Thymus (tissue), 11 donors: ENCODE measurements around the gene BLVRA. TPM values are rescaled to one million over a fixed set of nuclear protein-coding genes. Genes with fewer than 3 reads are reported as not detected.

ENCODE experiments used
- DNase-seq, 9 donors: peaks; one replicate each; pipeline ENCODE4 v3.0.0-alpha.2; 2013; ENCODE audit warnings: low spot score in 9 of 9, low read depth in 6 of 9, missing footprints in 1 of 9
- H3K27ac ChIP-seq, 2 donors: one replicate each; pipeline ENCODE4 v1.5.1; 2013; ENCODE audit warnings: control low read depth in 1 of 2, low read depth in 1 of 2, low read length in 1 of 2, mild to moderate bottlenecking in 1 of 2, moderate library complexity in 1 of 2
- H3K27me3 ChIP-seq, 2 donors: one replicate each; pipeline ENCODE4 v1.5.1; 2013; ENCODE audit warnings: low read length in 1 of 2; ENCODE audit not compliant: control insufficient read depth in 2 of 2, insufficient read depth in 1 of 2
- H3K36me3 ChIP-seq, 2 donors: one replicate each; pipeline ENCODE4 v1.5.1; 2013; ENCODE audit warnings: low read length in 1 of 2, mild to moderate bottlenecking in 1 of 2, moderate library complexity in 1 of 2; ENCODE audit not compliant: control insufficient read depth in 2 of 2, insufficient read depth in 2 of 2
- H3K4me1 ChIP-seq, 2 donors: one replicate each; pipeline ENCODE4 v1.5.1; 2013; ENCODE audit warnings: low read length in 2 of 2; ENCODE audit not compliant: control insufficient read depth in 2 of 2, insufficient read depth in 2 of 2
- H3K4me3 ChIP-seq, 2 donors: one replicate each; pipeline ENCODE4 v1.5.1; 2013; ENCODE audit warnings: low read length in 2 of 2, control low read depth in 1 of 2, mild to moderate bottlenecking in 1 of 2
- H3K9me3 ChIP-seq, 2 donors: one replicate each; pipeline ENCODE4 v1.5.1; 2013; ENCODE audit warnings: low read length in 1 of 2, mild to moderate bottlenecking in 1 of 2; ENCODE audit not compliant: control insufficient read depth in 2 of 2, insufficient read depth in 1 of 2
- WGBS: extraction: QIAGEN DNeasy Blood & Tissue Kit; methylation state at CpG from one replicate; pipeline ENCODE4 v1.1.7; 2013; 5-methylcytosine and 5-hydroxymethylcytosine counted together
- polyA plus RNA-seq: library from polyadenylated mRNA; stranded (reverse); fragments of 200-250 nt; gene quantifications from one replicate; pipeline ENCODE4 v1.2.3, GENCODE V29; 2013
- total RNA-seq: library from RNA; stranded (reverse); fragments of 120-200 nt; gene quantifications from one replicate; pipeline ENCODE4 v1.2.4, GENCODE V29; 2013
- donor health status: healthy.

BLVRA gene
- total and polyA plus RNA-seq, 2 donors = 42.3 to 95.4 TPM

DNA sequence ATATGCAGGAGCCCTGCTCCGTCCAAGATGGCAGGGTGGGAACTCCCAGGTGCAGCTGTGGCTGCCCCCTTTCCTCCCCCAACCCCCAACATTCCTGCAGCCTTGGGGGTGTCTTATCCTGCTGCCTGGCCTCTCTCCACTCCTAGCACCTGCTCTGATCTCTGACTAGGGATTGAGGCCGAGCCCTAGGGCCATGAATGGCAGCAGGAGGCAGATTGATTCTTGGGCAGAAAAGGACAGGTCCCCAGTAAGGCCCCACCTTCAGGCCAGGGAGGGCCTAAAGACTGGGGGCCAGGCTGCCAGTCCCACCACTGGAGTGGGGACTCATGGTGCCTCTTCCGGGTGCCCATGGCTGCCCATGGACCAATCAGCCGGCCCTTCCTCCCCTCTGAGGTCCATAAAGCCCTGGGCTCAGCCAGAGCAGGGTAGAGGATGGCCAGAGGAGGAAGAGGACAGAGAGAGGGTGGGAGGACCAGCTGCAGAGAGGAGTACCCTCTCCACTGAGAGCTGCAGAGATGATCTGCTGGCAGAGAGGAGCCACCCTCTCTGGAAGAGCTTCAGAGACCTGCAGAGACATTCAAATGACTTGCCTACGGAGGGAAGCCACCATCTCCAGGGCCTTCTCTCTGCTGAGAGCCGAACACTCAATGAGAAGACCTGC, 20.9 kb upstream of the BLVRA start:
- WGBS = 96% methylated on average over 6 of the region's 6 CpGs
- Histone ChIP-seq H3K4me1 (no peaks in the 10 kb centered on the region), H3K27me3 (no peaks in the 10 kb centered on the region), H3K9me3 (peaks cover 0 to 3% of the 10 kb centered on the region in 2 donors), H3K36me3 (no peaks in the 10 kb centered on the region), H3K27ac (no peak overlapping the region), H3K4me3 (no peak overlapping the region)
- DNase-seq = no peak

DNA sequence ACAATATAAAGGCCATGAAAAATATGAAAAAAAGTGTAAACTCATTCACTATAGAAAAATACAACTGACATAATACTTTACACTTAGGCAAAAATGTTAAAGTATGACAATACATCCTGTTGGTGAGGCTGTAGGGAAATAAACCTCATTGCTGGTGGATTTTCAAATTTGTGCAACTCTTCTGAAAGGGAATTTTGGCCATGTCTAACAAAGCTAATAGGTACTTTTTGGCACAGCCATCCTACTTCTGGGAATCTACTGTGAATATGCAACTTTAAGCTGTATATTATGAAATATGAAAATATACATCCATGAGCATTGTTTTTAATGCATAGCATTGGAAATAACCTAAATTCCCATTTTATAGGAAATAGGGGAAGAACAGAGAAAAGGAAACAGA, 15.8 kb upstream of the BLVRA start:
- H3K4me1 ChIP-seq = no peaks in the 10 kb centered on the region
- H3K36me3 ChIP-seq = no peaks in the 10 kb centered on the region
- H3K4me3 ChIP-seq = no peak overlapping the region
- H3K9me3 ChIP-seq = peaks cover 0 to 3% of the 10 kb centered on the region in 2 donors
- no peak for DNase-seq
- no peaks in the 10 kb centered on the region for H3K27me3 ChIP-seq
- no peak overlapping the region for H3K27ac ChIP-seq

DNA sequence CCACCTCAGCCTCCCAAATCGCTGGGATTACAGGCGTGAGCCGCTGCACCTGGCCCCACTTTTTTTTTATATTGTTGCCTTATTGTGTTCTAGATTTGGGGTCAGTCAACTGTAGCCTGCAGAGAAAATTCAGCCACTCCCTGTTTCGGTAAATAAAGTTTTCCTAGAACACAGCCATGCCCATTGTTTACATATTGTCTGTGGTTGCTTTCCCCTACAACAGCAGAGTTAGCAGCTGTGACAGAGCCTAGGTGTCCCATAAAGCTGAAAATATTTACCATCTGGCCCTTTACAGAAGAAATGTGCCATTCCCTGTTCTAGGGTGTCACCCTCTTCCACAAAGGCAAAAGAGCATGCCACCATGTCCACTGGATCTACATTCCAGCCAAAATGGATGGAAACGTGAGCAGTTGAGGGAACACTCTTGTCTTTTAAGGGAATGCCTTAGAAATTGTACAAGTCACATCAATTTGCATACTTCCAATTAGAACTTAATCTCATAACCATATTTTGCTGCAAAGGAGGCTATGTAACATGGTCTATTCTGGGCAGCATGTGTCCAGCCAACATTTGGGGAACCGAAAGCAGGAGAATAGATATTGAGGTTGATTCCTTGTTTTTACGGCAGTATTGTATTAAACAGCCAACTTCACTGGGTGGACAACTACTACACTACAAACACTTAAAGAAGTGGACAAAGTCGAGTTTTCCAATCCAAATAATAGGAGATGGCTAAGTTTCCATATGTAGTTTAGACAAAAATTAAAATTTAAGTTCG, 11.0 kb upstream of the BLVRA start:
- H3K9me3 ChIP-seq = peaks cover 1 to 10% of the 10 kb centered on the region in 2 donors
- no peak overlapping the region for H3K27ac ChIP-seq
- H3K4me3 ChIP-seq = no peak overlapping the region
- DNase-seq = no peak
- H3K27me3 ChIP-seq = no peaks in the 10 kb centered on the region
- 95% methylated on average over 9 of the region's 9 CpGs for WGBS
- H3K36me3 ChIP-seq = no peaks in the 10 kb centered on the region
- H3K4me1 ChIP-seq = no peaks in the 10 kb centered on the region

DNA sequence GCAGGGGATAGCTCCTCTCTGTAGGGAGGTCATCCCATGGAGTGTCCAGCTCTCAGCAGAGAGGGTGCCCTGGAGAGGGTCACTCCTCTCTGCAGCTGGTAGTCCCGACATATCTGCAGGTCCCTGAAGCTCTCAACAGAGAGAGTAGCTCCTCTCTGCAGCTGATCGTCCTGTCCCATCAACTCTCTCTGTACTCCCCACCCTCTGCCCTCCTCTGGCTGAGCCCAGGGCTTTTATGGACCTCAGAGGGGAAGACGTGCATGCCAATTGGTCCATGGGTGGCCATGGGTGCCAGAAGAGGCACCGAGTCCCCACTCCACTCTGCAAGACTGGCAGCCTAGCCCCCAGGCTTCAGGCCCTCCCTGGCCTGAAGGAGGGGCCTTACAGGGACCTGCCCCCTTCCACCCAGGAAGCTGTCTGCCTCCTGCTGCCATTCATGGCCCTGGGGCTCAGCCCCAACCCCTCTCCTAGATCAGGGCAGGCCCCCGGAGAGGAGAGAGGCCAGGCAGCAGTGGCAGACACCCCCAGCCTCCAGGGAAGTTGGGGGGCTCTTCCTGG, 9.0 kb upstream of the BLVRA start:
- no peak overlapping the region for H3K27ac ChIP-seq
- H3K4me1 ChIP-seq = no peaks in the 10 kb centered on the region
- DNase-seq = no peak
- no peaks in the 10 kb centered on the region for H3K36me3 ChIP-seq
- peaks cover 1 to 10% of the 10 kb centered on the region in 2 donors for H3K9me3 ChIP-seq
- no peaks in the 10 kb centered on the region for H3K27me3 ChIP-seq
- H3K4me3 ChIP-seq = no peak overlapping the region
- WGBS = 76% methylated on average over 5 of the region's 5 CpGs

DNA sequence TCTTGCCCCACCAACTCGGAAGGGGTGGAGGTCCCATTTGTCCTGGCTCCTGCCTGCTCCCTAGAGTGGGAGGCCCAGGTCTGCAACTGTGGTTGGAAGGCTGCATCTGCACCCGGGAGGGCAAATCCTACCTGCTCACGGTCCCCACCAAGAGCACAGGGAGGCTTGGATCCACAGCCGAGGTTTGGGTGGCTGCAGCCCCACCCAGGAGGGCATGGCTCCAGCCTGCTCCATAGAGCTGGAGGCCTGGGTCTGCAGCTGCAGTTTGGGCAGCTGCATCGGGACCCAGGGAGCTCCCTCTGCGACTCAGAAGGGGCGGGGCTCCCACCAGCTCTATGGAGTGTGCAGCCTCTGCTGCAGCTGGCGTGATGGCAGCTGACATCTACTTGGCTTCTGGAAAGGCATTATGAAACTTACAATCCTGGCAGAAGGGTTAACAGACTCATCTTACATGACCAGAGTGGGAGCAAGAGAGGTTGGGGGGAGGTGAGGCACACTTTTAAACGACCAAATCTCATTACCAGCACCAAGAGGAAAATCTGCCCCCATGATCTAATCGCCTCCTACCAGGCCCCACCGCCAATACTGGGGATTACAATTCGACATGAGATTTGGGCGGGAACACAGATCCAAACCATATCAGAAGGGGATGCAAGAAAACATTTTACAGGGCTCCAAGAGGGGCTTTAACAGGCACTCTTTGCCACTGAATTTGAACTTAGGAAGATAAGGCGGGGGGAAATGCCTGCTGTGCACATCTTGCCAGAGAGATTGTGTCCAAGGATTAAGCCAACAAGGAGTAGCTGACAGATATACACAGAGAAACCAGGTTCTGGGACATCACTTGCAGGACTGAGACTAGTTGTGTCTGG, 8.2 kb upstream of the BLVRA start:
- no peak for DNase-seq
- no peak overlapping the region for H3K4me3 ChIP-seq
- WGBS = 93% methylated on average over 14 of the region's 14 CpGs
- no peaks in the 10 kb centered on the region for H3K36me3 ChIP-seq
- H3K27me3 ChIP-seq = no peaks in the 10 kb centered on the region
- no peak overlapping the region for H3K27ac ChIP-seq
- peaks cover 1 to 10% of the 10 kb centered on the region in 2 donors for H3K9me3 ChIP-seq
- H3K4me1 ChIP-seq = no peaks in the 10 kb centered on the region

DNA sequence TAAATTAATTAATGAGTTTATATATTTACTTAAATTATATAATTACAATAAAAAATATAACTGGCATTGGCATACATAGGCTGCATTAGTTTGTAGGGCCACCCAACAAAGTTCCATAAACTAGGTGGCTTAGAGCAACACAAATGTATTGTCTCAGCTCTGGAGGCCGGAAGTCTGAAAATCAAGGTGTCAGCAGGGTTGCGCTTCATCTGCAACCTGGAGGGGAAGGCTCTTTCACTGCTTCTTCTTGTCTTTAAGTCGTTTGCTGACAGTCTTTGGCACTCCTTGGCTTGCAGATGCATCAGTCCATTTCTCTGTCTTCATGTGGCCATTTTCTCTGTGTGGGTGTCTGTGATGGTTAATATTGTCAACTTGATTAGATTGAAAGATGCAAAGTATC, 6.1 kb upstream of the BLVRA start:
- no peak for DNase-seq
- WGBS = 91% methylated on average over 3 of the region's 3 CpGs
- Histone ChIP-seq H3K4me1 (no peaks in the 10 kb centered on the region), H3K27me3 (peaks cover 0 to under 1% of the 10 kb centered on the region in 2 donors), H3K36me3 (no peaks in the 10 kb centered on the region), H3K9me3 (peaks cover 1 to 10% of the 10 kb centered on the region in 2 donors), H3K27ac (no peak overlapping the region), H3K4me3 (no peak overlapping the region)

DNA sequence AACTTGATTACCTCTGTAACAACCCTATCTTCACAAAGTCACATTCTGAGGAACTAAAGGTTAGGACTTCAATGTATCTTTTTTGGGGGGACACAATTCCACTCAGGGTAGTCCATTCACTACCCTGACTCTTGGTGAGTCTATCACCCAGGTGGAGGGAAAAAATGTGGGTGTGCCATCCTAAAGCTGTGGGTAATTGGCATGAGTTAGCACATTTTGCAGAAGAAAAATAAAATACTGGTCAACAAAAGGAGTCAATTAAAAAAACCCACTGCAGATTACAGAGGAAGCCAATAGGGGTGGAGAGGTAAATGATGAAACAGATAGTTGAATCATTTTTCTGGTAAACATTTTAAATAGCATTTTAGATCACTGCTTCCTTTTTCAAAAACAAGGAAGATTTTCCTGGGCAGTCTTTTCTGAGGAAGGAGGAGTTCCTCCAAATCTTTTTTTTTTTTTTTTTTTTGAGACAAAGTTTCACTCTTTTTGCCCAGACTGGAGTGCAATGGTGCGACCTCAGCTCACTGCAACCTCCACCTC, 5.1 kb upstream of the BLVRA start:
- no peaks in the 10 kb centered on the region for H3K36me3 ChIP-seq
- peaks cover 1 to 10% of the 10 kb centered on the region in 2 donors for H3K9me3 ChIP-seq
- H3K4me3 ChIP-seq = no peak overlapping the region
- WGBS = 97% methylated on average over 1 of the region's 1 CpG
- peaks cover 2 to 5% of the 10 kb centered on the region in 2 donors for H3K4me1 ChIP-seq
- no peak overlapping the region for H3K27ac ChIP-seq
- peaks cover 0 to 10% of the 10 kb centered on the region in 2 donors for H3K27me3 ChIP-seq
- no peak for DNase-seq

DNA sequence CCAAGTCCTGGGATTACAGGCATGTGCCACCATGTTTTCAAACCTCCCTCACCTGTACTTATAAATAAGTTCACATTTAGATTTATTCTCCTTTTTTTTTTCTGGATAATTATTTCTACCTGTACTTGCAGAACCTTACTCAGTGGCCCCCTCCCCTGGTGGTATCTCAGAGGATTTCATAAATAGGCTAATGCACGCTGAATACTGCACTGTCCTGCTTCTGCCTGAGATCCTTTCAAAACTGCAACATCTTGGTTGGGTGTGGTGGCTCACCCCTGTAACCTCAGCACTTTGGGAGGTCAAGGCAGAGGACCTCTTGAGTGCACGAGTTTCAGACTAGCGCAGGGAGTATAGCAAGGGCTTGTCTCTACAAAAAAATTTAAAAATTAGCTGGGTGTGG, 4.6 kb upstream of the BLVRA start:
- no peak for DNase-seq
- WGBS = 96% methylated on average over 3 of the region's 3 CpGs
- H3K4me1 ChIP-seq = peaks cover 2 to 5% of the 10 kb centered on the region in 2 donors

More for the DNA sequence above, 4.6 kb upstream of the BLVRA start:
- no peak overlapping the region for H3K4me3 ChIP-seq
- no peak overlapping the region for H3K27ac ChIP-seq
- peaks cover 0 to 12% of the 10 kb centered on the region in 2 donors for H3K27me3 ChIP-seq
- no peaks in the 10 kb centered on the region for H3K36me3 ChIP-seq
- H3K9me3 ChIP-seq = peaks cover 1 to 10% of the 10 kb centered on the region in 2 donors
